Measurements from ENCODE around the gene SLC25A13.

GRCh38 chr7:96080027-96080426 lies 241.9 kb downstream of the SLC25A13 start:
- TF ChIP-seq CTCF (IDR thresholded peaks at IDR 0.05; ENCODE audit: low read depth, low read length) (no peak), MAX (IDR thresholded peaks at IDR 0.05; ENCODE audit: low read depth, low read length) (no peak), POLR2A (IDR thresholded peaks at IDR 0.05; ENCODE audit: extremely low read depth, insufficient read length) (no peak)
